Measurements from ENCODE around the gene KEAP1. TPM values are rescaled to one million over a fixed set of nuclear protein-coding genes. Genes with fewer than 3 reads are reported as not detected.

The KEAP1 gene
- total and polyA plus RNA-seq, 2 of the 13 experiments (the other 11 are each of a cell fraction or from before 2014, with no cell fraction given) = 56.7 to 72.9 TPM

GRCh38 chr19:10544242-10544752 lies 41.1 kb upstream of the KEAP1 start (continued):
- TF ChIP-seq ZFP91 (CRISPR knock-in tag; IDR thresholded peaks at IDR 0.05; ENCODE audit: borderline replicate concordance) (peak; percentile 28; the same call in 1 of the 2 replicates), ZNF646 (CRISPR knock-in tag; IDR thresholded peaks at IDR 0.05) (no peak), ZNF121 (CRISPR knock-in tag; IDR thresholded peaks at IDR 0.05) (0 out of 2 replicates have a peak, but pooled peaks have one; percentile 16), NAIF1 (CRISPR knock-in tag; IDR thresholded peaks at IDR 0.05; ENCODE audit: borderline replicate concordance) (no peak), ZBTB4 (CRISPR knock-in tag; IDR thresholded peaks at IDR 0.05; ENCODE audit: borderline replicate concordance) (no peak), ZBTB2 (CRISPR knock-in tag; IDR thresholded peaks at IDR 0.05; ENCODE audit: low read depth) (no peak), HNRNPH1 (optimal IDR thresholded peaks at IDR 0.05; ENCODE audit: low read depth, low read length) (no peak), CENPBD1 (CRISPR knock-in tag; IDR thresholded peaks at IDR 0.05; ENCODE audit: borderline replicate concordance, low read depth) (no peak), GRHL1 (CRISPR knock-in tag; conservative IDR thresholded peaks at IDR 0.05) (no peak), ETV5 (CRISPR knock-in tag; IDR thresholded peaks at IDR 0.05; ENCODE audit: borderline replicate concordance) (peak; percentile 30; the same call in 1 of the 2 replicates), MED13 (CRISPR knock-in tag; IDR thresholded peaks at IDR 0.05) (no peak), NRL (CRISPR knock-in tag; IDR thresholded peaks at IDR 0.05; ENCODE audit: borderline replicate concordance) (no peak), ZNF709 (CRISPR knock-in tag; IDR thresholded peaks at IDR 0.05) (no peak)

Data from HepG2 (cell line).